GM12878 (cell line): Measurements from ENCODE around the gene ALAS2. TPM values are rescaled to one million over a fixed set of nuclear protein-coding genes. Genes with fewer than 3 reads are reported as not detected.

Experiments
- ATAC-seq: fragments of 200-7000 bp; cut with Tn5 transposase; 3 replicates; pipeline ENCODE4 v1.9.1; 2020; ENCODE audit warnings: mild to moderate bottlenecking, moderate library complexity
- BruUV-seq: library from RNA; stranded (reverse); fragments of 400-500 nt; replicated peaks from 2 replicates; lab custom pipeline; 2021; lab: Mats Ljungman, UMichigan
- CTCF ChIA-PET: fragments of 300-600 bp; sonication (Branson Sonifier 250); formaldehyde crosslinking; extraction: SDS; loops from one replicate; lab custom pipeline; 2021; ENCODE audit warnings: inconsistent platforms; lab: Yijun Ruan, JAX
- POLR2A ChIA-PET: fragments of 350-600 bp; formaldehyde crosslinking; extraction: SDS; loops from one replicate; lab custom pipeline; 2021; ENCODE audit warnings: inconsistent platforms; lab: Charles Lee
- RAD21 ChIA-PET: fragments of 300-600 bp; sonication (Branson Sonifier 250); formaldehyde crosslinking; loops from one replicate; lab custom pipeline; 2023; ENCODE audit warnings: antibody characterized with exemption; ENCODE audit not compliant: unreplicated experiment; lab: Charles Lee
- SMC1A ChIA-PET: fragments of 300-600 bp; sonication (Branson Sonifier 250); formaldehyde crosslinking; loops from one replicate; lab custom pipeline; 2023; ENCODE audit not compliant: unreplicated experiment, uncharacterized antibody; lab: Charles Lee
- DNase-seq: peaks from one replicate; pipeline ENCODE4 v3.0.0-alpha.2; 2011; ENCODE audit warnings: low read depth, low spot score
- FAIRE-seq: peaks from 3 replicates; lab custom pipeline; 2011; peaks lifted over from hg19 to GRCh38; lab: Jason Lieb, UNC
- H2AFZ ChIP-seq: 2 replicates; pipeline ENCODE4 v1.6.0; 2011; ENCODE audit warnings: low read depth, low read length, control low read depth; ENCODE audit not compliant: control insufficient read depth
- H3K27ac ChIP-seq: 2 replicates; pipeline ENCODE4 v1.5.1; 2011; ENCODE audit warnings: control low read depth; ENCODE audit not compliant: control insufficient read depth, insufficient read depth
- H3K27me3 ChIP-seq, 2 experiments: replicated peaks in 1 of 2; 2 replicates each; pipeline versions ENCODE4 v1.6.0 to v1.6.1; 2011; ENCODE audit warnings: low read length in 1 of 2; ENCODE audit not compliant: control insufficient read depth in 2 of 2, insufficient read depth in 2 of 2
- H3K36me3 ChIP-seq, 2 experiments: 2 replicates each; pipeline ENCODE4 v1.5.1; 2011; ENCODE audit warnings: low read length in 1 of 2; ENCODE audit not compliant: control insufficient read depth in 2 of 2, insufficient read depth in 2 of 2
- H3K4me1 ChIP-seq: 2 replicates; pipeline ENCODE4 v1.6.1; 2011; ENCODE audit warnings: mild to moderate bottlenecking, low read length, moderate library complexity, mixed read lengths; ENCODE audit not compliant: control insufficient read depth, insufficient read depth
- H3K4me2 ChIP-seq: 2 replicates; pipeline ENCODE4 v1.6.0; 2011; ENCODE audit warnings: control low read depth; ENCODE audit not compliant: control insufficient read depth, insufficient read depth
- H3K4me3 ChIP-seq: fragments of 200-600 bp; sonication (generic); 2 replicates; pipeline ENCODE4 v1.5.1; 2016
- H3K79me2 ChIP-seq: 2 replicates; pipeline ENCODE4 v1.6.0; 2011; ENCODE audit warnings: low read length; ENCODE audit not compliant: control insufficient read depth, insufficient read depth
- H3K9ac ChIP-seq: 2 replicates; pipeline ENCODE4 v1.8.0; 2011; ENCODE audit warnings: low read length, control low read depth, mixed read lengths; ENCODE audit not compliant: control insufficient read depth, insufficient read depth
- H3K9me3 ChIP-seq: replicated peaks from 3 replicates; pipeline ENCODE4 v1.5.1; 2011; ENCODE audit warnings: mild to moderate bottlenecking, low read length; ENCODE audit not compliant: control insufficient read depth, insufficient read depth
- H4K20me1 ChIP-seq: 2 replicates; pipeline ENCODE4 v1.6.0; 2011; ENCODE audit not compliant: control insufficient read depth, insufficient read depth
- BHLHE40 ChIP-seq, 2 experiments: fragments of 450-650 bp in 1 of 2; IDR thresholded peaks; 2 replicates each; pipeline ENCODE4 v1.6.1; 2011 to 2017; ENCODE audit warnings: low read depth in 2 of 2, borderline replicate concordance in 1 of 2, improper control_type of control experiment in 1 of 2, low read length in 1 of 2, mild to moderate bottlenecking in 1 of 2
- CBFB ChIP-seq: IDR thresholded peaks from 2 replicates; pipeline ENCODE4 v1.6.1; 2016; ENCODE audit warnings: antibody characterized with exemption, low read depth
- CEBPZ ChIP-seq: fragments of 150-350 bp; IDR thresholded peaks from 2 replicates; pipeline ENCODE4 v1.6.1; 2016; ENCODE audit warnings: low read depth, low read length
- CHD1 ChIP-seq: IDR thresholded peaks from 2 replicates; pipeline ENCODE4 v1.6.1; 2012; ENCODE audit warnings: low read depth, low read length, improper control_type of control experiment
- FOS ChIP-seq: IDR thresholded peaks from 3 replicates; pipeline ENCODE4 v1.6.1; 2011; ENCODE audit warnings: borderline replicate concordance; ENCODE audit not compliant: insufficient read length; ENCODE audit errors: extremely low read depth
- FOXM1 ChIP-seq: IDR thresholded peaks from 2 replicates; pipeline ENCODE4 v1.6.1; 2012; ENCODE audit warnings: low read depth, mild to moderate bottlenecking, inconsistent platforms, low read length, moderate library complexity
- JUND ChIP-seq: IDR thresholded peaks from 2 replicates; pipeline ENCODE4 v1.6.1; 2012; ENCODE audit warnings: low read depth, mild to moderate bottlenecking, low read length, improper control_type of control experiment, moderate library complexity
- MTA2 ChIP-seq: fragments of 450-650 bp; IDR thresholded peaks from 2 replicates; pipeline ENCODE4 v1.6.1; 2016; ENCODE audit warnings: low read depth, mild to moderate bottlenecking, moderate library complexity
- NFYA ChIP-seq: IDR thresholded peaks from 2 replicates; pipeline ENCODE4 v1.6.1; 2011; ENCODE audit warnings: low read depth, mild to moderate bottlenecking, low read length, improper control_type of control experiment, borderline replicate concordance
- SKIL ChIP-seq: fragments of 450-650 bp; IDR thresholded peaks from 2 replicates; pipeline ENCODE4 v1.6.1; 2017; ENCODE audit warnings: mild to moderate bottlenecking, low read depth, inconsistent platforms; ENCODE audit not compliant: poor library complexity, severe bottlenecking
- SRF ChIP-seq, 2 experiments: IDR thresholded peaks; 2 replicates each; pipeline ENCODE4 v1.6.1; 2011; ENCODE audit warnings: low read depth in 2 of 2, low read length in 2 of 2, mild to moderate bottlenecking in 1 of 2, moderate library complexity in 1 of 2
- STAT1 ChIP-seq: fragments of 450-650 bp; conservative IDR thresholded peaks from 2 replicates; pipeline ENCODE4 v1.6.1; 2014; ENCODE audit warnings: antibody characterized with exemption, mild to moderate bottlenecking
- STAT3 ChIP-seq: IDR thresholded peaks from 2 replicates; pipeline ENCODE4 v1.6.1; 2011; ENCODE audit warnings: low read depth, low read length, improper control_type of control experiment
- ZBED1 ChIP-seq: IDR thresholded peaks from 2 replicates; pipeline ENCODE4 v1.6.1; 2016; ENCODE audit warnings: borderline replicate concordance
- ZNF592 ChIP-seq: fragments of 450-650 bp; IDR thresholded peaks from 2 replicates; pipeline ENCODE4 v1.6.1; 2017; ENCODE audit warnings: mild to moderate bottlenecking, moderate library complexity
- WGBS: methylation state at CpG from one replicate; pipeline ENCODE4 v1.1.6; 2016; ENCODE audit warnings: low lambda C conversion rate; ENCODE audit not compliant: insufficient replicate concordance, insufficient coverage; ENCODE audit errors: missing lambda C conversion rate; 5-methylcytosine and 5-hydroxymethylcytosine counted together
- in situ Hi-C: fragments of 300-500 bp; cut with MboI; formaldehyde crosslinking; loops from 9 replicates; pipeline ENCODE4 v1.14.3; 2018; ENCODE audit warnings: mixed read lengths
- intact Hi-C: fragments of 100-400 bp; cut with micrococcal nuclease; formaldehyde crosslinking; loops from one replicate; pipeline ENCODE4 v1.14.2; 2022; ENCODE audit not compliant: unreplicated experiment
- polyA plus RNA-seq, 11 experiments: library from polyadenylated mRNA; depleted of rRNA in 4 of 11; unstranded in 6 of 11; stranded (reverse) in 5 of 11; fragments of >200 nt; fragmentation: Nextera tagmentation in 4 of 11; fragmentation: Illumina TruSeq in 1 of 11; extraction: Ambion mirVana in 4 of 11; extraction: Trizol in 1 of 11; gene quantifications; 1 replicate in 1 of 11; 2 replicates in 10 of 11; pipeline versions ENCODE4 v1.2.1 to v1.2.3, GENCODE V29; 2011 to 2016; ENCODE audit warnings: inconsistent platforms in 2 of 11, missing spikeins in 2 of 11, low read depth in 1 of 11
- total RNA-seq, 4 experiments: library from RNA; depleted of rRNA in 3 of 4; stranded (reverse); fragments of >200 nt in 3 of 4; fragmentation: Illumina TruSeq in 1 of 4; extraction: Trizol in 1 of 4; gene quantifications; 2 replicates each; pipeline versions ENCODE4 v1.2.1 to v1.2.3, GENCODE V29; 2013 to 2021

The ALAS2 gene
- total and polyA plus RNA-seq, 10 of the 15 experiments (the other 5 are each of a cell fraction or from before 2014, with no cell fraction given): not detected

- intact Hi-C loops (no loop called here), in situ Hi-C loops (no loop called here)
- no peaks in the 10 kb centered on the region for H3K36me3 ChIP-seq
- H4K20me1 ChIP-seq: no peaks in the 10 kb centered on the region
- ATAC-seq: no peak
- BruUV-seq: no TSS peak
- DNase-seq: no peak
- WGBS: 74% methylated on average over 6 of the region's 6 CpGs
- H3K27ac ChIP-seq: no peak overlapping the region
- no peak for TF ChIP-seq CHD1
- TF ChIP-seq STAT1: no peak
- no peak for TF ChIP-seq ZBED1
- no peak for TF ChIP-seq MTA2
- TF ChIP-seq SRF (IDR thresholded peaks at IDR 0.05; ENCODE audit: low read depth in 2 of 2, low read length in 2 of 2): no peak
- TF ChIP-seq JUND: no peak
- no peak for TF ChIP-seq BHLHE40 (IDR thresholded peaks at IDR 0.05; ENCODE audit: borderline replicate concordance in 1 of 2, low read depth in 2 of 2, low read length in 1 of 2)
- TF ChIP-seq FOS: no peak
- TF ChIP-seq SKIL: no peak
- no peak for TF ChIP-seq ZNF592
- TF ChIP-seq CEBPZ: no peak
- TF ChIP-seq NFYA: no peak
- TF ChIP-seq CBFB: no peak
- TF ChIP-seq FOXM1: no peak
- TF ChIP-seq STAT3: no peak
- H3K79me2 ChIP-seq: no peaks in the 10 kb centered on the region
- no peaks in the 10 kb centered on the region for H3K4me1 ChIP-seq
- POLR2A ChIA-PET: no interaction called here
- H3K4me3 ChIP-seq: no peak overlapping the region
- SMC1A ChIA-PET: no interaction called here
- no peak overlapping the region for H3K4me2 ChIP-seq
- CTCF ChIA-PET: no interaction called here
- H2AFZ ChIP-seq: no peak overlapping the region
- no peak for FAIRE-seq
- H3K9me3 ChIP-seq: no peaks in the 10 kb centered on the region
- no peak overlapping the region for H3K9ac ChIP-seq
- RAD21 ChIA-PET: no interaction called here
- H3K27me3 ChIP-seq: no peaks in the 10 kb centered on the region
Measured at GRCh38 chrX:55041514-55041913, 10.7 kb upstream of the ALAS2 start.
